ENCODE data around the gene GABRD.

Gene GABRD

DNA sequence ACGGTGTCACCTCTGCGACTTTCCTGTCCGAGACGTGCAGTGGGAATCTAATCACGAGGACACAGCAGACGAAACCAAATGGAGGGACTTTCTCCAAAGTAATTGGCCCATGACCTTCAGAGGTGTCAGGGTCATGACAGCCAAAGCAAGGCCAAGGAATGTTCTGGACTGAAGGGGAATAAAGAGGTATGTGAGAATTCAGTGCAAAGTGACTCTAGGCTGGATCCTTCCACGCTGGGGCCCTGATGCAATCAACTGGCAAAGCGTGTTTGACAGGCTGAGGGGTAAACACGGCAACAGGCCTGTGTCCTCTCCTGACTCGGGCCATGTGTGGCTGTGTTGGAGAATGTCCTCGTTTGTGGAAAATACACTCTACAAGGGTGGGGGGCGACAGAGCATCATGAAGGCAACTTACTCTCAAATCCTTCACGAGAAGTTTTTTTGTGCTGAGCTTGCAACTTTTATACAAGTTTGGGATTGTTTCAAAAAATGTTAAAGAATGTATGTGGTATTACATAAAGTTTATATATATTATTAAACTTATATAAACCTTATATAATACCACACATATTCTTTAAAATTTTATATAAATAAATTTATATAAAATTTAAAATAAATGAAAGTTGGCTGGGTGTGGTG lies 17.3 kb upstream of the GABRD start:
- Histone ChIP-seq H3K27ac (ENCODE audit: low read length) (no peak overlapping the region), H3K9ac (ENCODE audit: low read length in 2 of 2) (no peak overlapping the region), H3K36me3 (ENCODE audit: control insufficient read depth in 2 of 2, insufficient read depth in 2 of 2, low read length in 2 of 2) (no peaks in the 10 kb centered on the region), H3K4me3 (ENCODE audit: low read length in 2 of 2) (no peak overlapping the region), H3K9me3 (ENCODE audit: control insufficient read depth in 2 of 2, low read length in 2 of 2) (no peaks in the 10 kb centered on the region), H3K27me3 (ENCODE audit: control insufficient read depth in 1 of 2, insufficient read depth in 2 of 2, low read length in 2 of 2) (peaks cover 31 to 32% of the 10 kb centered on the region in 2 donors), H3K4me1 (ENCODE audit: control insufficient read depth, insufficient read depth, low read length) (peaks cover 7% of the 10 kb centered on the region)

DNA sequence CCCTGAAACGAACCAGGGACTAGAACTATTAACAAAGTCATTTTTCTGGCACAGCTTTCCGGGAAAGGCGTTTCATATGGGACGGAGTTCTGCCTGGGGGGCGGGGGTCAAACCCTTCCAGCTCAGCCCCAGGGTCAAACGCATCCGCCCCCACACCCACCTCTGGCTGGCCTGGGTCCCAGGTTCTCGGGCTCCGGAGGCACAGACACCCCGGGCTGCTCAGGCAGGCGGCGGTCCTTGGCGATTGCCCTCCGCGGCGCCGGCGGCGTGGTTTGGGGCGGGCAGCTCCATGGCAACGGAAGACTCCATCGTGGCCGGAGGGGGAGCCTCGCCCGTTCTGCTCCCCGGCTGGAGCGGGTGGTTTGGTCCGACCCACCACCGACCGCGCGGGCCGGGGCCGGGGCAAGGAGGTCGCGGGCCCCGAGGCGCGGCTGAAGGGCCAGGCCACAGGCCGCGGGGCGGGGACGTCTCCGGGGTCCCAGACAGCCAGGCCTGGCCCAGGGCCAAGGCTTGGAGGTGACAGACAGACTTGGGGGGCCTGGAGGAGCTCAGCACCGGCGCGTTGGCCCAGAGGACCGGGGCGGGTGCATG lies 15.5 kb upstream of the GABRD start, which contains the start of gene CFAP74:
CFAP74 (minus strand) TSS at position 246 of the 591 bp plus-strand sequence. CDS start 12,830 bp downstream, outside the sequence.
- Histone ChIP-seq H3K9me3 (ENCODE audit: control insufficient read depth in 2 of 2, low read length in 2 of 2) (no peaks in the 10 kb centered on the region), H3K4me1 (ENCODE audit: control insufficient read depth, insufficient read depth, low read length) (peaks cover 7% of the 10 kb centered on the region), H3K4me3 (ENCODE audit: low read length in 2 of 2) (no peak within 1 kb of the TSS), H3K27me3 (ENCODE audit: control insufficient read depth in 1 of 2, insufficient read depth in 2 of 2, low read length in 2 of 2) (peaks cover 34 to 36% of the 10 kb centered on the region in 2 donors), H3K36me3 (ENCODE audit: control insufficient read depth in 2 of 2, insufficient read depth in 2 of 2, low read length in 2 of 2) (no peaks in the 10 kb centered on the region), H3K27ac (ENCODE audit: low read length) (no peak within 1 kb of the TSS), H3K9ac (ENCODE audit: low read length in 2 of 2) (no peak within 1 kb of the TSS)

DNA sequence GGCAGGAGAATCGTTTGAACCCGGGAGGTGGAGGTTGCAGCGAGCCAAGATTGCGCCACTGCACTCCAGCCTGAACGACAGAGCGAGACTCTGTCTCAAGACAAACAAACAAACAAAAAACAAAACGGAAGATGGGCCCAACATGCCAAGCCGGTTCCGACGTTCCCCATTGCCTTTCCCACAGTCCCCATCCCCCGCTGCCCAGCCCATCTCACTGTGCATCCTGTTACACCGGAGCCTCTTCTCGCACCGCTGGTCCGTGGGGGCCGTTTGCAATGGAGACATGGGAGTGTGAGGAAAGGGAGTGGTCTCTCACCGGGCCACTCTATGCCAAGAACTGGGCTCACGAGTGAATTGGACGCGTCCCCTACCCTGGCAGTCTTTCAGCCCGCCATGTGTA lies 14.3 kb upstream of the GABRD start:
- H3K36me3 ChIP-seq (ENCODE audit: control insufficient read depth in 2 of 2, insufficient read depth in 2 of 2, low read length in 2 of 2), result no peaks in the 10 kb centered on the region
- H3K9ac ChIP-seq (ENCODE audit: low read length in 2 of 2), result no peak overlapping the region
- peaks cover 33 to 37% of the 10 kb centered on the region in 2 donors for H3K27me3 ChIP-seq (ENCODE audit: control insufficient read depth in 1 of 2, insufficient read depth in 2 of 2, low read length in 2 of 2)
- H3K4me1 ChIP-seq (ENCODE audit: control insufficient read depth, insufficient read depth, low read length), result peaks cover 7% of the 10 kb centered on the region
- H3K4me3 ChIP-seq (ENCODE audit: low read length in 2 of 2), result no peak overlapping the region
- no peak overlapping the region for H3K27ac ChIP-seq (ENCODE audit: low read length)
- H3K9me3 ChIP-seq (ENCODE audit: control insufficient read depth in 2 of 2, low read length in 2 of 2), result no peaks in the 10 kb centered on the region

DNA sequence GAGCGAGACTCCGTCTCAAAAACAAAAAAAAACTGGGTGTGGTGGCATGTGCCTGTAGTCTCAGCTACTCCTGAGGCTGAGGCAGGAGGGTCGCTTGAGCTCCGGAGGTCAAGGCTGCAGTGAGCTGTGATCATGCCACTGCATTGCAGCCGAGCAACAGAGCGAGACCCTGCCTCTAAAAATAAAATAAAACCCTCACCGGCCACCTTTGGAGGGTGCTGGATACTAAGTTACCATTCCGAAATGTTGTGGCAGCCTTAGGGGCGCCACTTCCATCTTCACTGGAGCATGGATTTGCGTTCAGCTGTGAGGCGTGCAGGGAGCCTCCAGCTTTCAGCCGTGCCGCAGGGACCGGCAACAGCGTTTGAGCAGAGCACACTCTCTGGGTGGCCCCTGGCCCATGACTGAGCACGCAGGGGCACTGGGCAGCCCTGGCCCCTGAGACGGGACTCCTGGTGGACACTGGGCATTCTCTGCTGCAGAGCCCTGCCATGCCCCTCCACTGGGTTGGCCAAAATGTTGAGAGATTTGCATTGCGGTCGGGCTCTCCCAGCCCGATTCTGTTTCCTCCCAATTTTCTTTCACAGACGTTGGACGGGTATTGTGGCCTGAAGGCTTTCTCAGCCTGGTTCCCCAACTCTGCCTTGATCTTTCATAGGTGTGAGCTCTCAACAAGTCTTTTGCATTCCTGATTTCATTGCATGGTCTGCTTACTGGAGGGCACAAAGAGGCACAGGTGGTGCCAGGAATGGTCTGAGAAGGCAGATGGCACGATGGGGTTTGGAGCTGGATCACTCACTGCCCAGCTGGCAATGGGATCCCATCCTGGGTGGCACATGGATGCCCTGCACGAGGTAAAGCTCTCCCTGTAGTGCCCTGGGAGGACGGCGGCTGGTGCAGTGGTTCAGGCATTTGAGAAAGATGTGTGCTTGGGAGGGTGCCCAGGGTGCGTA lies 9.8 kb upstream of the GABRD start:
- H3K36me3 ChIP-seq (ENCODE audit: control insufficient read depth in 2 of 2, insufficient read depth in 2 of 2, low read length in 2 of 2), result no peaks in the 10 kb centered on the region
- no peak overlapping the region for H3K27ac ChIP-seq (ENCODE audit: low read length)
- H3K4me3 ChIP-seq (ENCODE audit: low read length in 2 of 2), result no peak overlapping the region
- H3K4me1 ChIP-seq (ENCODE audit: control insufficient read depth, insufficient read depth, low read length), result no peaks in the 10 kb centered on the region
- no peaks in the 10 kb centered on the region for H3K9me3 ChIP-seq (ENCODE audit: control insufficient read depth in 2 of 2, low read length in 2 of 2)
- no peak overlapping the region for H3K9ac ChIP-seq (ENCODE audit: low read length in 2 of 2)
- peaks cover 17 to 21% of the 10 kb centered on the region in 2 donors for H3K27me3 ChIP-seq (ENCODE audit: control insufficient read depth in 1 of 2, insufficient read depth in 2 of 2, low read length in 2 of 2)

DNA sequence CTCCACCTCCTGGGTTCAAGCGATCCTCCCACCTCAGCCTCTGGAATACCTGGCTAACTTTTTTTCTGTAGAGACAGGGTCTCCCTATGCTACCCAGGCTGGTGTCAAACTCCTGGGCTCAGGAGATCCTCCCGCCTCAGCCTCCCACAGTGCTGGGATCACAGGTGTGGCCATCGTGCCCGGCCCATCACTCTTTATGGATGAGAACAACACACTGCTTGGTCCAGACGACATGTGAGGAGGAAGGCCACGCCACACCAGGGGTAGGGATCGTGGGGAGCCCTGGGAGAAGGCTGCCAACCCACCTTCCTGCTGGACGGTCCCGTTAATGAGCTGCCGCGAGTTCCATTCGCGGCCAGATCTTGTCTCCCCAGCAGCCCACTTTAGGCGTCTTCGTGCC lies 5.0 kb upstream of the GABRD start:
- Histone ChIP-seq H3K27ac (ENCODE audit: low read length) (no peak overlapping the region), H3K27me3 (ENCODE audit: control insufficient read depth in 1 of 2, insufficient read depth in 2 of 2, low read length in 2 of 2) (peaks cover 21 to 23% of the 10 kb centered on the region in 2 donors), H3K4me3 (ENCODE audit: low read length in 2 of 2) (no peak overlapping the region), H3K36me3 (ENCODE audit: control insufficient read depth in 2 of 2, insufficient read depth in 2 of 2, low read length in 2 of 2) (no peaks in the 10 kb centered on the region), H3K9me3 (ENCODE audit: control insufficient read depth in 2 of 2, low read length in 2 of 2) (no peaks in the 10 kb centered on the region), H3K9ac (ENCODE audit: low read length in 2 of 2) (no peak overlapping the region), H3K4me1 (ENCODE audit: control insufficient read depth, insufficient read depth, low read length) (no peaks in the 10 kb centered on the region)

DNA sequence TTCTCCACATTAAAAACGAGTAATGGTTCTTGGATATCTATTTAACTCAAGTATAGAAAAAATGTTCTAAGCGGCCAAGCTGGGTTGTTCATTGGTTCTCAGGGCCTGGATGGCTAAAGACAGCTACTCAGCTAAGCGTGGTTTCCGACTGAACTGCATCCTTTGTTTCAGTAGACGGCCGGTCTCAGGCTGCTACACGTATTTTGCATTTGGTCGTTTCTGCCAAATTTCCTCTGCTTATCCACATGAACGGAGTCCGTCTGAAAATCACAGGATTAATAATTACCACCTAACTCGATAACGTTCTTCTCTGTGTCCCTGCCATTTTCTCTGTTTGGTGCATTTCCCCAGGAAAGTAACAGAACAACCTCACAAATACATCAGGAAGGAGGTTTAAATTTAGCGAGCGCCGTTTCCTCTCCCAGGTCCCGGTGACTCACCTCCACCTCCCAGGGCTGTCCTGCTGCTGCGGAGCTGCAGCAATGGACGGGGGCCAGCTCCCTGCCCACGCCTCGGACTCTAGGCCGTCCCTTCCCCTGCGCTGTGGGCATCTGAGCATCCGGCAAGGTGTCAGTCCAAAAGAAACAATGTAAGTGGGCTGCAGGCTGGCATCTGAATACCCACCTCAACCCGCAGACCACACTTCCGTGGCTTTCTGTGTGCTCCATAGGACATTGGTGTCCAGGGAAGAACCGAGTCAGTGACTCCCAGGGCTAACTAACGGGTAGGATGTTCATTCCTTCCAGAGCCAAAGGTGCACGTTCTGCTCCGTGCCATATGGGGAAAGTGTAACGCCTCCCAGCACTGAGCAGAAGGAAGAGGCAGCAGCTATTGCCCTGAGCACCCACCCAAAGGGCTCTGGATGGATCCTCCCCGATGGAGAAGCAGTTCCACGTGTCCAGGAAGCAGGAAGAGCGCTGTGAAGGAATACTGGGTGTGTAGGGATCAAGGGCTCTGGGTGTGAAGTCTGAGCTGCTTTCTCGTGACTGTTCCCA lies 4.1 kb upstream of the GABRD start:
- Histone ChIP-seq H3K27me3 (ENCODE audit: control insufficient read depth in 1 of 2, insufficient read depth in 2 of 2, low read length in 2 of 2) (peaks cover 25 to 26% of the 10 kb centered on the region in 2 donors), H3K27ac (ENCODE audit: low read length) (no peak overlapping the region), H3K4me1 (ENCODE audit: control insufficient read depth, insufficient read depth, low read length) (peaks cover 5% of the 10 kb centered on the region), H3K4me3 (ENCODE audit: low read length in 2 of 2) (no peak overlapping the region), H3K9me3 (ENCODE audit: control insufficient read depth in 2 of 2, low read length in 2 of 2) (no peaks in the 10 kb centered on the region), H3K9ac (ENCODE audit: low read length in 2 of 2) (no peak overlapping the region), H3K36me3 (ENCODE audit: control insufficient read depth in 2 of 2, insufficient read depth in 2 of 2, low read length in 2 of 2) (no peaks in the 10 kb centered on the region)

DNA sequence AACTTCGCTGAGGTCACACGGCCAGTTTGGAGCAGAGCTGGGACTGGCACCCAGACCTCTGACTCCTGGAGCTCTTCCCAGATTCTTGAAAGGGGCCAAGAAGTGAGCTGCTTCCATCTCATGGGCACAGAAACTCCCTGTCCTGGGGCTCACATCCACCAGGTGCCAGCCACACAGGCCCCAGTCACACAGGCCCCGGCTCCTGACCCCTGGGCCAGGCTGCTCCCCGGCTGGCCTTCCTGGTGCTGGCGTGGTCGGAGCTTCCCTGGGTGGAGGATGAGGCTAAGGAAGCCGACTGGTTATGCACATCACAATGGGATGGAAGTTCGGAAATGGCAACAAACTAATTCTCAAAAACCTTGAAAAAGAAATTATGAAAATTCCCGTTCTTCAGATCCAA lies 3.0 kb upstream of the GABRD start:
- Histone ChIP-seq H3K27me3 (ENCODE audit: control insufficient read depth in 1 of 2, insufficient read depth in 2 of 2, low read length in 2 of 2) (peaks cover 36% of the 10 kb centered on the region in 2 donors), H3K9ac (ENCODE audit: low read length in 2 of 2) (no peak overlapping the region), H3K4me3 (ENCODE audit: low read length in 2 of 2) (no peak overlapping the region), H3K9me3 (ENCODE audit: control insufficient read depth in 2 of 2, low read length in 2 of 2) (no peaks in the 10 kb centered on the region), H3K36me3 (ENCODE audit: control insufficient read depth in 2 of 2, insufficient read depth in 2 of 2, low read length in 2 of 2) (no peaks in the 10 kb centered on the region), H3K4me1 (ENCODE audit: control insufficient read depth, insufficient read depth, low read length) (peaks cover 5% of the 10 kb centered on the region), H3K27ac (ENCODE audit: low read length) (no peak overlapping the region)

DNA sequence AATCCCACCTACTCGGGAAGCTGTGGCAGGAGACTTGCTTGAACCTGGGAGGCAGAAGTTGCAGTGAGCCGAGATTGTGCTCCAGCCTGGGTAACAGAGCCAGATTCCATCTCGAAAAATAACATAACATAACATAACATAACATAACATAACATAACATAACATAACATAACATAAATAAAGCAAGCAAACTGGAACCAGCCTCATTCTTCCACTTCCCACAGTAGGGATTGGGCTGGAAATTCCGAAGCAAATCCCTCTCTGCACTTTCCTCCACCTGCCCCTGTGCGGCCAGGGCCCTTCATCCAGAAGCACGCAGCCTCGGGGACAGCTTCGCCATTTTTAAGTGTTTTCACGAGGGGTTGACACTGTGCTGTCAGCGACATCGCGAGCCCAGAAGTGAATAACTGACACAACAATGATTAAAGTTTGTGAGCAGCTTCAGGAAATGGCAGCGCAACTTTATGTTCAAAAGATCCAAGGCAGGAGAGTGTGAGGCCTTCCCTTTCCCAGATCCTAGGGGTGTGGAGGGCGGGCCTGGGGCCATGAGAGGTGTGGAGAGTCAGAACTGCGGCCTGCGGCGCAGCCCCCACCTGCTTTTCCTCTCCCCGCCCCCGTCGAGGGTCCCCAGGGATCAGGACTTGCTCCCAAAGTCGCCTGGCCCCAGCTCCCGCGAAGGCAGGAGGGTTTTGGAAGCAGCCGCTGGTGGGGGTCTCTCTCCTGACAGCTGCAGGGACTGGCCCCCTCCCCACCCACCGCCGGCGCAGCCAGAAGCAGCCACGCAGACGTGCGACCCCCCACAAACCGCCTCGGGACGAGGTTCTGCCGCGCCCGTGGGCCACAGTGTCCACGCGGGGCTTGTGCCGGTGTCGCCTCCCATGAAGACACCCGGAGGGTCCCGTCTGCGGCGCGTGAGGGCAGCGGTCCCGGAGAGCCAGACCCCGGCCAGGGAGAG lies 651 bp upstream of the GABRD start:
- peaks cover 50 to 56% of the 10 kb centered on the region in 2 donors for H3K27me3 ChIP-seq (ENCODE audit: control insufficient read depth in 1 of 2, insufficient read depth in 2 of 2, low read length in 2 of 2)
- no peak overlapping the region for H3K9ac ChIP-seq (ENCODE audit: low read length in 2 of 2)
- H3K4me3 ChIP-seq (ENCODE audit: low read length in 2 of 2), result no peak overlapping the region

DNA sequence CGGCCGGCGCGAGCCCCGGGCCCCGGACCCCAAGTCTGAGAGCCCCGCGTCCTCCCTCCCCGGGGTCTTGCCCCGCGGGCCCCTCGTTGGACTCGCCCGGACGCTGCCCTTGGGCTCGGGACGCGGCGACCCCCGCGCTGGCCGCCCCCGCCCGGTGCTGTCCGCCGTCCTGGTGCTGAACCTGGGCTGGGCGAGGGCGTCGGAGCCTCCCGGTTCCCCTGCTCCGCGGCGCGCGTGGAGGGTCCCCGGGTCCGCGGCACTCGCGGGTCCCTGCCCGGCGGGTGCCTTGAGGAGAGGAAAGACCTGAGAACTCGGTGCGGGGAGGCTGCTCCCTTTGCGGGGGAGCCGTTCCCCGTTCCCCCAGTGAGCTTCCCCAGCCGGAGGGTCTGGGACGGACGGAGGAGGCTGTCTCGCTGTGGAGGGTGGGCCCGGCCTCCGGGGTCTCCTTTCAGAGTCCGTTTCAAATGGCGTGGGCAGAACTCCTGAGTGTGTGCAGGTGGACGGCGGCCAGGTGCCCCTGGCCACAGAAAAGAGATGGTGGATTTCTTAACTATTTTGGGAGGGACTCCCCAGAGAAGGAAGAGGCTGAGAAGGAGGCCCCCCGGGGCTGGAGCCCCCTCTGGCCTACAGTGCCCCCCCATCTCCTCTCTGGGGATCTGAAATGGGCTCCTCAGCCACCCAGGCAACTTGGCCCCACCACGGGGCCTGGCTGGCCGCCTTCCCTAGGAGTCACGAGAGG lies 595 bp downstream of the GABRD start:
- Histone ChIP-seq H3K9ac (ENCODE audit: low read length in 2 of 2) (no peak overlapping the region), H3K4me1 (ENCODE audit: control insufficient read depth, insufficient read depth, low read length) (peaks cover 5% of the 10 kb centered on the region), H3K4me3 (ENCODE audit: low read length in 2 of 2) (peak overlapping the region in 1 of 2 donors; percentile 15), H3K9me3 (ENCODE audit: control insufficient read depth in 2 of 2, low read length in 2 of 2) (no peaks in the 10 kb centered on the region), H3K27me3 (ENCODE audit: control insufficient read depth in 1 of 2, insufficient read depth in 2 of 2, low read length in 2 of 2) (peaks cover 57 to 62% of the 10 kb centered on the region in 2 donors), H3K27ac (ENCODE audit: low read length) (no peak overlapping the region), H3K36me3 (ENCODE audit: control insufficient read depth in 2 of 2, insufficient read depth in 2 of 2, low read length in 2 of 2) (no peaks in the 10 kb centered on the region)

More for the DNA sequence above, 651 bp upstream of the GABRD start:
- no peak overlapping the region for H3K27ac ChIP-seq (ENCODE audit: low read length)
- H3K9me3 ChIP-seq (ENCODE audit: control insufficient read depth in 2 of 2, low read length in 2 of 2), result no peaks in the 10 kb centered on the region
- H3K4me1 ChIP-seq (ENCODE audit: control insufficient read depth, insufficient read depth, low read length), result peaks cover 5% of the 10 kb centered on the region
- no peaks in the 10 kb centered on the region for H3K36me3 ChIP-seq (ENCODE audit: control insufficient read depth in 2 of 2, insufficient read depth in 2 of 2, low read length in 2 of 2)

Data from stomach smooth muscle (tissue), 2 donors.